ENCODE data around the gene CAMK1D. TPM values are rescaled to one million over a fixed set of nuclear protein-coding genes. Genes with fewer than 3 reads are reported as not detected.

CAMK1D gene
- total RNA-seq, 2 donors from 2014 or later, result 4.8 to 14.5 TPM

DNA sequence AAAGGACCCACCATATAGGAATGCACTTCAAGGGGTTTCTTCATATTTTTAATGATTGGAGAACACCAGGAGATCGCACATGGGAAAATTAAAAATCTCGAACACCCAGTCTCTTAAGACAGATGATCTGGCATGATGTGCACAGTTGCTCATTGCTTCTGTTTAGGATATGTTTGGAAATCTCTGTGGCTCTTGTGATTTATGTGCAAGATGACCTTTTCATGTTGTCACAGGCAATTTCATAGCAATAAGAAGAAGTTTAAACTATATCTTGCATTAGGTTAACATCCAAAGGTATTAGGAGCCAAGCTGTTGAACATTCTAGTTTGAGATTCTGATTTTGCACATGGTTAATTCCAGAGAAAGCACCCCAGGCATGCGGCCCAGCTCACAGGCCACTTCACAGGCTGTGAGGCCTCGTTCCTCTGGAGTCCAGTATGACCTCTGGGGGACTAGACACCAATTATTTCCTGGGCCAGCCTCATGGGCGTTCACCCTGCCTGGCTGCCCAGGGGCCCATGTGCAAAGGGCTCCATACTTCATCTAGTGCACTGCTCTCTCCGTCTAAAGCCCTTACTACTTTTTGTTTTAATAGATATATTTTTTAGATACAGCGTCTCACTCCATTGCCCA, 28.4 kb downstream of the CAMK1D start:
- 67% methylated on average over 7 of the region's 7 CpGs for WGBS

DNA sequence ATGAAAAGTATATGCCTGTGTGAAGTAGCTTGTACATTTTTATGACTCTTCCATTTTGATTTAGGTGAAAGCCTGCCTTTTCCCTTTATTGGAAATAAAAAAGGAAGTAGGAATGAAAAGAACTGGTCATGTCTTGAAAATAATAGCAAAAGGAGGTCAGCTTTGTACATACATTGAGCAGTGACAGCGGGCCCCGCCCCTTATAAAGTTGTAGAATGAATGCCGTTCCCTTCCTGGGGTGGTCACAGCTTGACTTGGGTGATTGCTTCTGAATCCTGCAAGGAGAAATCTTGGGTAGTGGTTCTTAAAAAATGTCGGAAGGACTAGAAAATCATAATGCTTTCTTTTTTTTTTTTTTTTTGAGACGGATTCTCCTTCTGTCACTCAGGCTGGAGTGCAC, 31.7 kb downstream of the CAMK1D start:
- Histone ChIP-seq H3K36me3 (no peaks in the 10 kb centered on the region), H3K9me3 (no peaks in the 10 kb centered on the region), H3K4me1 (replicated peaks) (no peaks in the 10 kb centered on the region), H3K27ac (no peak overlapping the region), H3K4me3 (no peak overlapping the region), H3K27me3 (replicated peaks; ENCODE audit: insufficient read depth) (no peaks in the 10 kb centered on the region)
- 82% methylated on average over 5 of the region's 5 CpGs for WGBS
- intact Hi-C loops (cut with DNase I), result no loop called here
- TF ChIP-seq POLR2AphosphoS5 (IDR thresholded peaks at IDR 0.05), result no peak
- no peak for DNase-seq (ENCODE audit: low spot score)

More for the DNA sequence above, 28.4 kb downstream of the CAMK1D start:
- Histone ChIP-seq H3K27ac (no peak overlapping the region), H3K27me3 (replicated peaks; ENCODE audit: insufficient read depth) (no peaks in the 10 kb centered on the region), H3K4me1 (replicated peaks) (no peaks in the 10 kb centered on the region), H3K9me3 (no peaks in the 10 kb centered on the region), H3K4me3 (no peak overlapping the region), H3K36me3 (no peaks in the 10 kb centered on the region)
- DNase-seq (ENCODE audit: low spot score), result no peak
- intact Hi-C loops (cut with DNase I), result no loop called here
- TF ChIP-seq, protein P1, sequence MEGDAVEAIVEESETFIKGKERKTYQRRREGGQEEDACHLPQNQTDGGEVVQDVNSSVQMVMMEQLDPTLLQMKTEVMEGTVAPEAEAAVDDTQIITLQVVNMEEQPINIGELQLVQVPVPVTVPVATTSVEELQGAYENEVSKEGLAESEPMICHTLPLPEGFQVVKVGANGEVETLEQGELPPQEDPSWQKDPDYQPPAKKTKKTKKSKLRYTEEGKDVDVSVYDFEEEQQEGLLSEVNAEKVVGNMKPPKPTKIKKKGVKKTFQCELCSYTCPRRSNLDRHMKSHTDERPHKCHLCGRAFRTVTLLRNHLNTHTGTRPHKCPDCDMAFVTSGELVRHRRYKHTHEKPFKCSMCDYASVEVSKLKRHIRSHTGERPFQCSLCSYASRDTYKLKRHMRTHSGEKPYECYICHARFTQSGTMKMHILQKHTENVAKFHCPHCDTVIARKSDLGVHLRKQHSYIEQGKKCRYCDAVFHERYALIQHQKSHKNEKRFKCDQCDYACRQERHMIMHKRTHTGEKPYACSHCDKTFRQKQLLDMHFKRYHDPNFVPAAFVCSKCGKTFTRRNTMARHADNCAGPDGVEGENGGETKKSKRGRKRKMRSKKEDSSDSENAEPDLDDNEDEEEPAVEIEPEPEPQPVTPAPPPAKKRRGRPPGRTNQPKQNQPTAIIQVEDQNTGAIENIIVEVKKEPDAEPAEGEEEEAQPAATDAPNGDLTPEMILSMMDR (IDR thresholded peaks at IDR 0.05), result no peak
- TF ChIP-seq POLR2AphosphoS5 (IDR thresholded peaks at IDR 0.05) (no peak), POLR2A (IDR thresholded peaks at IDR 0.05) (no peak)

DNA sequence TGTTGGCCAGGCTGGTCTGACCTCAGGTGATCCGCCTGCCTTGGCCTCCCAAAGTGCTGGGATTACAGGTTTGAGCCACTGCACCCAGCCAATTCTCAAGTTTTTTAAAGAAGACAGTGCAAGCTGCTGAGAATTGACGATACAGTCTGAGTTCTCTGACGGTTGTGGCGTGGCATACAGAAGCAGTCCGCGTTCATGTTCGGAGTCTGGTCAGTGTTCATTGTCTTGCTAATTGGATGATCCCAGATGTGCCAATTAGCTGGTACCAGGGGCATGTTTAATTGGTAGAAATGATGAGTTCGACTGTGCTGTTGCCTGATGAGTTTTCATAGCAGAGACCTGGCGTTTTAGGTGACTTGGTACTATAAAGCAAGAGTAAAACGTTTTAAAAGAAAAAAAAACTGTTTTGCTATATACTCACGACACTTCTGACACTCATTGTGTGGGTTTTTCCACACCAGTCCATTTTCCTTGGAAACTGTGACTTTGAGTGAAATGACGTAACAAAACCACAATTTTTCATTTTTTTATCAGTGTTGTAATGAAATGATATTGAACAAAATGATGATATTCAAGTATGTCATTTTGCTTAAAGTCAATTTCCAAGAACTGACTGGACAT, 32.3 kb downstream of the CAMK1D start:
- Histone ChIP-seq H3K4me3 (no peak overlapping the region), H3K27ac (no peak overlapping the region), H3K9me3 (no peaks in the 10 kb centered on the region), H3K36me3 (no peaks in the 10 kb centered on the region), H3K27me3 (replicated peaks; ENCODE audit: insufficient read depth) (no peaks in the 10 kb centered on the region), H3K4me1 (replicated peaks) (no peaks in the 10 kb centered on the region)
- TF ChIP-seq POLR2A (IDR thresholded peaks at IDR 0.05) (no peak), POLR2AphosphoS5 (IDR thresholded peaks at IDR 0.05) (no peak)
- TF ChIP-seq, protein P1 (IDR thresholded peaks at IDR 0.05), result no peak
- no peak for DNase-seq (ENCODE audit: low spot score)
- intact Hi-C loops (cut with DNase I), result no loop called here
- 94% methylated on average over 12 of the region's 12 CpGs for WGBS

DNA sequence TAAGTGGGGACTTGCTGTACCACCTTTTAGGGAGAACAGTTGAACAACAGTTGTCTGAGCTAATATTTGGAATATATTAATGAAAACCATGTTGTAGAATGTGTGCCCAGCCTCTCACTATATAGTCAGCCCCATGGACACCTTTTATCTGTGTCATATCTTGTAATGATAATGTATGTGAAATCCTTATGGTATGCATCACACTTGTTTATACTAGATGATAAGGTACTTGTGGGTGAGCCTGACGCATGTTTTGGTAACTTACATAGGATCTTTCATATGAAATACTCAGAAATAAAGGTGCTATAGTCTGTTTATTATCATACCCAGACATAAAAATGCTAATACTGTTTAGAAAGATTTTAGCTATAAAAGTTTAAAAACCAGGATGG, 32.8 kb downstream of the CAMK1D start:
- no peaks in the 10 kb centered on the region for H3K36me3 ChIP-seq
- no peaks in the 10 kb centered on the region for H3K27me3 ChIP-seq (replicated peaks; ENCODE audit: insufficient read depth)
- H3K9me3 ChIP-seq, result no peaks in the 10 kb centered on the region
- no peak for DNase-seq (ENCODE audit: low spot score)
- intact Hi-C loops (cut with DNase I), result no loop called here
- TF ChIP-seq, protein P1 (IDR thresholded peaks at IDR 0.05), result no peak
- TF ChIP-seq POLR2AphosphoS5 (IDR thresholded peaks at IDR 0.05) (no peak), POLR2A (IDR thresholded peaks at IDR 0.05) (no peak)
- H3K4me3 ChIP-seq, result no peak overlapping the region
- 97% methylated on average over 1 of the region's 1 CpG for whole genome bisulfite sequencing
- H3K4me1 ChIP-seq (replicated peaks), result no peaks in the 10 kb centered on the region
- H3K27ac ChIP-seq, result no peak overlapping the region

DNA sequence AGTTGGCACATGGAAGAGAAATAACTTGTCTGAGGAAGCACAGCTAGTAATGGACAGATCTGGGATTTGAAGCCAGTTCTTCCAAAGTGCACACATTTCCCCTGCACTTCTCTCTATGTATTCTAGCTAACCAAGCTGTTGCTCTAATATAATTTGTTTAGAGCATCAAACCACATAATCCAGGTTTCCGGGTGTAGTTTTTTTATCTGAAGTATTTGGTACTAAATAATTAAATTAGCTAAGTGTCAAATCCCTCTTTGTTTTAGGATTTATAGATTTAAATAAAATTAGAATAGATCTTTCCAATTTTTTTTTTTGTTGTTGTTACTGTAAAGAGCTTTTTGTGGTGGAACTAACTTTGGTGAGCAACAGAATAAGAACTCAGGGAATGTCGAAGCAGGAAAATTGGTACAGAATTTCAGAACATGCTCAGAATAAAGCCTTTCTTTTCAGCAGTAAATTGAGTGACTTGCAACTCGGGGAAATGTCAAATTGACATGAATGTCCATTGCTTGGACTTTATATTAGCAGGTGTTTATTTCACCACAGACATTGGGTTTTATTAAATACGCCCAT, 33.7 kb downstream of the CAMK1D start:
- no peaks in the 10 kb centered on the region for H3K4me1 ChIP-seq (replicated peaks)
- H3K27me3 ChIP-seq (replicated peaks; ENCODE audit: insufficient read depth), result no peaks in the 10 kb centered on the region
- H3K27ac ChIP-seq, result no peak overlapping the region
- no peaks in the 10 kb centered on the region for H3K9me3 ChIP-seq
- intact Hi-C loops (cut with DNase I), result no loop called here
- H3K36me3 ChIP-seq, result no peaks in the 10 kb centered on the region
- WGBS, result 87% methylated on average over 4 of the region's 4 CpGs
- TF ChIP-seq POLR2AphosphoS5 (IDR thresholded peaks at IDR 0.05), result no peak
- TF ChIP-seq, protein P1 (IDR thresholded peaks at IDR 0.05), result no peak
- TF ChIP-seq POLR2A (IDR thresholded peaks at IDR 0.05), result no peak
- no peak overlapping the region for H3K4me3 ChIP-seq
- no peak for DNase-seq (ENCODE audit: low spot score)
